Measurements from ENCODE around the gene WDR64. TPM values are rescaled to one million over a fixed set of nuclear protein-coding genes. Genes with fewer than 3 reads are reported as not detected.
A peak's percentile ranks its signal among the peaks of the same experiment; 100 is the strongest.

Gene WDR64
- total RNA-seq, 1 experiment from 2014 or later: not detected

GRCh38 chr1:241848686-241849344 lies 196.7 kb downstream of the WDR64 start:
- no peaks in the 10 kb centered on the region for H3K9me2 ChIP-seq (ENCODE audit: insufficient read depth)
- no peaks in the 10 kb centered on the region for H3K9me3 ChIP-seq (ENCODE audit: insufficient read depth, low read depth)
- H3K79me2 ChIP-seq (ENCODE audit: low read depth): peaks cover 16% of the 10 kb centered on the region
- CTCF ChIA-PET: no interaction called here
- peak overlapping the region; percentile 96 for H2AFZ ChIP-seq
- no peak for DNase-seq
- TF ChIP-seq, protein P1, sequence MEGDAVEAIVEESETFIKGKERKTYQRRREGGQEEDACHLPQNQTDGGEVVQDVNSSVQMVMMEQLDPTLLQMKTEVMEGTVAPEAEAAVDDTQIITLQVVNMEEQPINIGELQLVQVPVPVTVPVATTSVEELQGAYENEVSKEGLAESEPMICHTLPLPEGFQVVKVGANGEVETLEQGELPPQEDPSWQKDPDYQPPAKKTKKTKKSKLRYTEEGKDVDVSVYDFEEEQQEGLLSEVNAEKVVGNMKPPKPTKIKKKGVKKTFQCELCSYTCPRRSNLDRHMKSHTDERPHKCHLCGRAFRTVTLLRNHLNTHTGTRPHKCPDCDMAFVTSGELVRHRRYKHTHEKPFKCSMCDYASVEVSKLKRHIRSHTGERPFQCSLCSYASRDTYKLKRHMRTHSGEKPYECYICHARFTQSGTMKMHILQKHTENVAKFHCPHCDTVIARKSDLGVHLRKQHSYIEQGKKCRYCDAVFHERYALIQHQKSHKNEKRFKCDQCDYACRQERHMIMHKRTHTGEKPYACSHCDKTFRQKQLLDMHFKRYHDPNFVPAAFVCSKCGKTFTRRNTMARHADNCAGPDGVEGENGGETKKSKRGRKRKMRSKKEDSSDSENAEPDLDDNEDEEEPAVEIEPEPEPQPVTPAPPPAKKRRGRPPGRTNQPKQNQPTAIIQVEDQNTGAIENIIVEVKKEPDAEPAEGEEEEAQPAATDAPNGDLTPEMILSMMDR (conservative IDR thresholded peaks at IDR 0.05): no peak
- no peak for TF ChIP-seq EZH2 (IDR thresholded peaks at IDR 0.05; ENCODE audit: low read depth)
- no peaks in the 10 kb centered on the region for H3K27me3 ChIP-seq (ENCODE audit: insufficient read depth, low read depth)
- H3K27ac ChIP-seq: no peak overlapping the region
- POLR2A ChIA-PET (ENCODE audit: unreplicated experiment): no interaction called here
- no peaks in the 10 kb centered on the region for H3K36me3 ChIP-seq (ENCODE audit: low read depth)
- no peaks in the 10 kb centered on the region for H4K20me1 ChIP-seq (ENCODE audit: insufficient read depth)
- H3K4me1 ChIP-seq (replicated peaks; ENCODE audit: insufficient read depth): peaks cover 17% of the 10 kb centered on the region
- intact Hi-C loops (cut with micrococcal nuclease; ENCODE audit: unreplicated experiment): loop anchor here (5.0 kb wide), 1 partner anchor 168 kb away; no protein-coding TSS in a partner anchor
- BruUV-seq (replicated peaks): no TSS peak
- peak overlapping the region; percentile 83 for H3K4me2 ChIP-seq
- no peaks in the 10 kb centered on the region for H3F3A ChIP-seq (ENCODE audit: insufficient read depth, low read depth)
- H3K4me3 ChIP-seq: peak overlapping the region; percentile 71

DNA sequence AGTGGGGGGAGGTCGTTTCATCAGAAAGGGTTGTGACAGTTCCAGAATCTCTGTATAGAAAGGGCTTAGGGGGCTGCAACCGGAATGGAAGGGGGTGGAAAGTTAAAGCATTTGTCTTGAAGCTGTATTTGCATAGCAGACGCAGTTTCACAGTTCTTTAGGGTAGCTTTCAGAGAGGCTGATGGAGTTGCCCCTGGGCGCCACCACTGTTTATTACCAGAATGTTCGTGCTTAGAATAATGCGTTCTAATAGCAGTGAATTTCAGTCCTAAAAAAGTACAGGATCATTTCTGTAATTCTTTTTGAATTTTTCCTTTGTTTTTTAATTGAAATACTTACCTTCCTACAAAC lies 197.2 kb downstream of the WDR64 start:
- no peaks in the 10 kb centered on the region for H3F3A ChIP-seq (ENCODE audit: insufficient read depth, low read depth)
- H3K79me2 ChIP-seq (ENCODE audit: low read depth): peaks cover 16% of the 10 kb centered on the region
- no peaks in the 10 kb centered on the region for H3K27me3 ChIP-seq (ENCODE audit: insufficient read depth, low read depth)
- intact Hi-C loops (cut with micrococcal nuclease; ENCODE audit: unreplicated experiment): loop anchor here (5.0 kb wide), 1 partner anchor 168 kb away; no protein-coding TSS in a partner anchor
- no peak for DNase-seq
- H3K36me3 ChIP-seq (ENCODE audit: low read depth): no peaks in the 10 kb centered on the region
- BruUV-seq (replicated peaks): no TSS peak
- POLR2A ChIA-PET (ENCODE audit: unreplicated experiment): no interaction called here
- H3K4me2 ChIP-seq: peak overlapping the region; percentile 83
- H4K20me1 ChIP-seq (ENCODE audit: insufficient read depth): no peaks in the 10 kb centered on the region
- CTCF ChIA-PET: no interaction called here
- H3K4me3 ChIP-seq: peak overlapping the region; percentile 71; the same call in 1 of the 2 replicates
- no peak overlapping the region for H3K27ac ChIP-seq
- TF ChIP-seq, protein P1 (conservative IDR thresholded peaks at IDR 0.05): no peak
- TF ChIP-seq EZH2 (IDR thresholded peaks at IDR 0.05; ENCODE audit: low read depth): no peak
- H3K4me1 ChIP-seq (replicated peaks; ENCODE audit: insufficient read depth): peaks cover 17% of the 10 kb centered on the region
- H2AFZ ChIP-seq: no peak overlapping the region; the same call in 1 of the 2 replicates
- H3K9me3 ChIP-seq (ENCODE audit: insufficient read depth, low read depth): no peaks in the 10 kb centered on the region
- no peaks in the 10 kb centered on the region for H3K9me2 ChIP-seq (ENCODE audit: insufficient read depth)

Other genes starting within 250 kb of the WDR64 start
- 56.1 and 88.3 TPM in 2 replicates for gene FH, start 132.5 kb upstream of the WDR64 start, total RNA-seq (2021)
- 0.07 TPM in 1 of 2 replicates, not detected in the other for gene KMO, start 119.9 kb upstream of the WDR64 start, total RNA-seq (2021)
- gene CHML, start 11.9 kb upstream of the WDR64 start, total RNA-seq (2021): 34.6 and 47.8 TPM in 2 replicates
- 53.2 and 62.7 TPM in 2 replicates for gene OPN3, start 11.9 kb upstream of the WDR64 start, total RNA-seq (2021)
- 28.6 and 32.1 TPM in 2 replicates for gene EXO1, start 195.9 kb downstream of the WDR64 start, total RNA-seq (2021)